NCI-H748 (cell line): ENCODE results near the gene ECHS1.
"Not testable (repeated sequence)": the region's sequence is repeated elsewhere in the genome, so short reads cannot be mapped to it uniquely, and the experiment has no call there.

Source experiments
- DNase-seq: peaks from one replicate; lab custom pipeline; 2025; ENCODE audit not compliant: unreplicated experiment; lab: John Stamatoyannopoulos, UW

ECHS1 gene

GRCh38 chr10:133326745-133327650, 46.2 kb downstream of the ECHS1 start:
- no peak for DNase-seq

DNA sequence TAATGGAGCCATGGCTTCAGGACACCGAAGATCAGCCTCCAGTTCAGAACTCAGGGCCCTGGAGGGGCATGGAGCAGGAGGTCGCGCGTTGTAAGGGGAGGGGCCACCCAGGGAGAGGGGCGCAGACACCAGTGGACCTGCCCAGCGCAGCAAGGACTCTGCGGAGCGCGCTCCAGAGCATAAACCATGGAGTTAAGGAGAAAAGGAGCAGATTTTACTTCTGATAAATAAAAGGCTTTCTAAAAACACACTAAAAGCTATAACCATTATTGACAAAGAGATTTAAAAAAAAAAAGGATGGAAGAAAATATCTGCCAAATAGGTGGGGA, 47.0 kb downstream of the ECHS1 start:
- no peak for DNase-seq

- peak; percentile 29 for DNase-seq
These were observed 47.5 kb downstream of the ECHS1 start for GRCh38 chr10:133325440-133326222.

GRCh38 chr10:133324857-133325260, 48.3 kb downstream of the ECHS1 start:
- DNase-seq: no peak

- DNase-seq: peak; percentile 87
These were observed 48.9 kb downstream of the ECHS1 start for GRCh38 chr10:133324198-133324792.

GRCh38 chr10:133322064-133322709, 51.0 kb downstream of the ECHS1 start:
- not testable (repeated sequence) for DNase-seq

DNA sequence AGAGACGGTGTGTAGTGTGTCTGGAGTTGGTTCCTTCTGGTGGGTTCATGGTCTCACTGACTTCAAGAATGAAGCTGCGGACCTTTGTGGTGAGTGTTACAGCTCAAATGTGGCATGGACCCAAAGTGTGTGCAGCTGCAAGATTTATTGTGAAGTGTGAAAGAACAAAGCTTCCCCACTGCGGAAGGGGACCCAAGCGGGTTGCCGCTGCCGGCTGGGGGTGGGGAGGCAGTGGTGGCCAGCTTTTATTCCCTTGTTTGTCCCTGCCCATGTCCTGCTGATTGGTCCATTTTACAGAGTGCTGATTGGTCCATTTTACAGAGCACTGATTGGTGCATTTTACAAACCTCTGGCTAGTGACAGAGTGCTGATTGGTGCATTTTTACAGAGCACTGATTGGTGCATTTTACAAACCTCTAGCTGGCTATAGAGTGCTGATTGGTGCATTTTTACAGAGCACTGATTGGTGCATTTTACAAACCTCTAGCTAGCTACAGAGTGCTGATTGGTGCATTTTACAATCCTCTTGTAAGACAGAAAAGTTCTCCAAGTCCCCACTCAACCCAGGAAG, 52.2 kb downstream of the ECHS1 start:
- not testable (repeated sequence) for DNase-seq

- peak; percentile 79 for DNase-seq
These were observed 54.5 kb downstream of the ECHS1 start for GRCh38 chr10:133318494-133319127.

DNA sequence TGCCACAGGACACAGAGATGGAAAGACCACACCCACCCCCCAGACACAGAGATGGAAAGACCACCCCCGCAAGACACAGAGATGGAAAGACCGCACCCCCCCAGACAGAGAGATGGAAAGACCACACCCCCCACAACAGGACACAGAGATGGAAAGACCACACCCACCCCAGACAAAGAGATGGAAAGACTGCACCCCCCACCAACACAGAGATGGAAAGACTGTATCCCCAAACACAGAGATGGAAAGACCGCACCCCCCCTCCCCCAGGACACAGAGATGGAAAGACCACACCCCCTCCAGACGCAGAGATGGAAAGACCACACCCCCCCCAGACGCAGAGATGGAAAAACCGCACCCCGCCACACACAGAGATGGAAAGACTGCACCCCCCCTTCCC, 56.4 kb downstream of the ECHS1 start:
- DNase-seq: no peak

DNA sequence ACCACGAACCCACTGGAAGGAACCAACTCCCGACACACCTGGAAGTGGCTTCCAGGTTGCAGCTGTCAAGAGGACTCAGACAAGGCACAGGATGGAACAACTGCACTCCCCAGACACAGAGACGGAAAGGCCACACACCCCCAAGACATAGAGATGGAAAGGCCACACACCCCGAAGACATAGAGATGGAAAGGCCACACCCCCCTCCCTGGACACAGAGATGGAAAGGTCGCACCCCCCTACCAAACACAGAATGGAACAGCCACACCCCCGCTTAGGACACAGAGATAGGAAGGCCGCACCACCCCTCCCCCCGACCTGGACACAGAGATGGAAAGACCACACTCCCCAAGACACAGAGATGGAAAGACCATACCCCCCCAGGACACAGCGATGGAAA, 56.9 kb downstream of the ECHS1 start:
- no peak for DNase-seq

DNA sequence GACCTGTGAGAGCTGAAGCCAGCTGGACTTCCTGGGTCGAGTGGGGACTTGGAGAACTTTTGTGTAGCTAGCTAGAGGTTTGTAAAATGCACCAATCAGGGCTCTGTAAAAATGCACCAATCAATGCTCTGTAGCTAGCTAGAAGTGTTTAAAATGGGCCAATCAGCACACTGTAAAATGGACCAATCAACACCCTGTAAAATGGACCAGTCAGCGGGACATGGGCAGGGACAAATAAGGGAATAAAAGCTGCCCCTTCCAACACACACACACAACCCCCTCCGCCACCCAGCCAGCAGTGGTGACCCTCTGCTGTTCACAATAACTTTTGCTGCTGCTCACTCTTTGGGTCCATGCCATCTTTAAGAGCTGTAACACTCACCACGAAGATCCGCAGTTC, 57.3 kb downstream of the ECHS1 start:
- peak; percentile 6 for DNase-seq

GRCh38 chr10:133314911-133315310, 58.2 kb downstream of the ECHS1 start:
- no peak for DNase-seq

- no peak for DNase-seq
These were observed 60.0 kb downstream of the ECHS1 start for GRCh38 chr10:133313192-133313591.

DNA sequence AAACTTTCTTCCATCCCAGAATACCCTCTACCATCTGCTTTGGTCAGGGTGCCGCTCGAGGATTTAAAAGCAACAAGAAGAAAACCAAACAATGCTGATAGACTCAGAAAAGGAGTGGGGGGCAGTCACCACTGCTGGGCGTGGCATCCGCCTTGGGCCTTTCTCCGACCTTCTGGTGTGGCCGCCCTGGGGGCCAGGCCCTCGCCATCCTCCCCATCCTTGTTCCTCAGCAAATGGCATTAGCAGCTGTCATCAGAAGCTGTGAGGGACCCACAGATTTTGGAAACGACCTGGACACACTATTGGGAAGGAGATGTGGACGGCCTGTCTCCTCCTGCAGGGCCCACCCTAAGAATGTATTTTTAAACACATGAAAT, 60.4 kb downstream of the ECHS1 start:
- DNase-seq: no peak
